ENCODE measurements around the gene SURF1.

- TF ChIP-seq CEBPB (IDR thresholded peaks at IDR 0.05) (no peak), FOXM1 (IDR thresholded peaks at IDR 0.05; ENCODE audit: borderline replicate concordance, low read depth) (no peak), EGR1 (IDR thresholded peaks at IDR 0.05) (no peak), TAF1 (IDR thresholded peaks at IDR 0.05; ENCODE audit: low read depth) (no peak), CREB1 (IDR thresholded peaks at IDR 0.05; ENCODE audit: low read depth) (no peak), RAD21 (IDR thresholded peaks at IDR 0.05; ENCODE audit: low read depth) (no peak), MAX (IDR thresholded peaks at IDR 0.05) (no peak), YY1 (IDR thresholded peaks at IDR 0.05; ENCODE audit: low read depth) (no peak), EP300 (IDR thresholded peaks at IDR 0.05; ENCODE audit: borderline replicate concordance) (no peak), ZBTB7A (IDR thresholded peaks at IDR 0.05; ENCODE audit: low read depth) (no peak), REST (IDR thresholded peaks at IDR 0.05; ENCODE audit: low read depth) (no peak)
Measured at GRCh38 chr9:133362359-133363044, 6.2 kb upstream of the SURF1 start.

Measured in Ishikawa (cell line).